ENCODE measurements around the gene PHYHD1.

PHYHD1 gene

GRCh38 chr9:128920381-128921058, at the start of gene PHYHD1:
Gene PHYHD1, plus strand, starts transcription at chr9:128920982. Its CDS starts 1,342 bp downstream, at chr9:128922324.
- no peak for ATAC-seq

- ATAC-seq = no peak
These were observed 42.9 kb upstream of the PHYHD1 start for GRCh38 chr9:128877852-128878251.

GRCh38 chr9:128881884-128882676, 38.7 kb upstream of the PHYHD1 start, which contains the start of the genes KYAT1 and LRRC8A:
Gene KYAT1, minus strand, starts transcription at chr9:128881950. Its CDS starts 36,545 bp downstream, at chr9:128845405.
Gene LRRC8A, plus strand, starts transcription at chr9:128882133. Its CDS starts 25,032 bp downstream, at chr9:128907165.
- peak; percentile 96 for ATAC-seq

GRCh38 chr9:128882677-128883603, 37.8 kb upstream of the PHYHD1 start:
- ATAC-seq = no peak

- no peak for ATAC-seq
These were observed 36.6 kb upstream of the PHYHD1 start for GRCh38 chr9:128884164-128884563.

- ATAC-seq = no peak
These were observed 35.4 kb upstream of the PHYHD1 start for GRCh38 chr9:128885376-128885775.

GRCh38 chr9:128885798-128886197, 35.0 kb upstream of the PHYHD1 start:
- ATAC-seq = no peak

GRCh38 chr9:128886211-128886891, 34.4 kb upstream of the PHYHD1 start:
- no peak for ATAC-seq

GRCh38 chr9:128887049-128887448, 33.7 kb upstream of the PHYHD1 start:
- no peak for ATAC-seq

- no peak for ATAC-seq
These were observed 32.9 kb upstream of the PHYHD1 start for GRCh38 chr9:128887914-128888350.

GRCh38 chr9:128891321-128892220, 29.2 kb upstream of the PHYHD1 start:
- no peak for ATAC-seq

- peak; percentile 56 to 64 for ATAC-seq
These were observed 28.4 kb upstream of the PHYHD1 start for GRCh38 chr9:128892221-128892921.

GRCh38 chr9:128893354-128893753, 27.4 kb upstream of the PHYHD1 start:
- ATAC-seq = no peak

- peak; percentile 56 to 67 for ATAC-seq
These were observed 26.0 kb upstream of the PHYHD1 start for GRCh38 chr9:128894764-128895163.

- no peak for ATAC-seq
These were observed 25.2 kb upstream of the PHYHD1 start for GRCh38 chr9:128895556-128895955.

- ATAC-seq = no peak
These were observed 22.4 kb upstream of the PHYHD1 start for GRCh38 chr9:128898382-128898781.

- no peak for ATAC-seq
These were observed 21.8 kb upstream of the PHYHD1 start for GRCh38 chr9:128898845-128899565.

- no peak for ATAC-seq
These were observed 21.0 kb upstream of the PHYHD1 start for GRCh38 chr9:128899566-128900322.

GRCh38 chr9:128901379-128901778, 19.4 kb upstream of the PHYHD1 start:
- no peak for ATAC-seq
